Loucy (cell line): Measurements from ENCODE around the gene CMTR1.

Source experiments
- H2AFZ ChIP-seq: fragments of 200-600 bp; sonication (generic); 2 replicates; pipeline ENCODE4 v1.6.0; 2016; ENCODE audit warnings: antibody characterized with exemption, mild to moderate bottlenecking, low read length, moderate library complexity
- H3F3A ChIP-seq: fragments of 200-600 bp; 2 replicates; pipeline ENCODE4 v1.6.0; 2016; ENCODE audit warnings: antibody characterized with exemption, low read depth, mild to moderate bottlenecking
- H3K27me3 ChIP-seq: fragments of 200-600 bp; sonication (generic); 2 replicates; pipeline ENCODE4 v1.6.1; 2014; ENCODE audit warnings: low read length, mild to moderate bottlenecking; ENCODE audit not compliant: insufficient read depth, poor library complexity, severe bottlenecking
- H3K36me3 ChIP-seq: fragments of 200-600 bp; sonication (generic); 2 replicates; pipeline ENCODE4 v1.6.1; 2016; ENCODE audit warnings: low read length; ENCODE audit not compliant: insufficient read depth
- H3K4me1 ChIP-seq: fragments of 200-600 bp; sonication (generic); 2 replicates; pipeline ENCODE4 v1.5.1; 2014; ENCODE audit warnings: low read length, mild to moderate bottlenecking; ENCODE audit not compliant: insufficient read depth, poor library complexity, severe bottlenecking
- H3K4me2 ChIP-seq: fragments of 200-600 bp; sonication (generic); 2 replicates; pipeline ENCODE4 v1.6.0; 2014; ENCODE audit warnings: antibody characterized with exemption, low read length, low read depth, mild to moderate bottlenecking; ENCODE audit not compliant: poor library complexity, severe bottlenecking
- H3K4me3 ChIP-seq: fragments of 200-600 bp; sonication (generic); 2 replicates; pipeline ENCODE4 v1.5.1; 2014; ENCODE audit warnings: low read length, mild to moderate bottlenecking, mixed read lengths; ENCODE audit not compliant: poor library complexity, severe bottlenecking
- H3K79me2 ChIP-seq: fragments of 200-600 bp; sonication (generic); 2 replicates; pipeline ENCODE4 v1.6.1; 2014; ENCODE audit warnings: low read length; ENCODE audit not compliant: insufficient read depth
- H3K9ac ChIP-seq: fragments of 200-600 bp; sonication (generic); 2 replicates; pipeline ENCODE4 v1.6.0; 2014; ENCODE audit warnings: mild to moderate bottlenecking, low read depth, low read length, moderate library complexity; ENCODE audit not compliant: poor library complexity, severe bottlenecking
- H3K9me2 ChIP-seq: fragments of 200-600 bp; sonication (generic); replicated peaks from 2 replicates; pipeline ENCODE4 v1.6.1; 2016; ENCODE audit warnings: low read depth, low read length, mixed read lengths
- H3K9me3 ChIP-seq: fragments of 200-600 bp; sonication (generic); 2 replicates; pipeline ENCODE4 v1.6.1; 2014; ENCODE audit warnings: mild to moderate bottlenecking, antibody characterized with exemption, low read length, low read depth; ENCODE audit not compliant: insufficient read depth
- H4K20me1 ChIP-seq: fragments of 200-600 bp; sonication (generic); 2 replicates; pipeline ENCODE4 v1.6.0; 2014; ENCODE audit warnings: antibody characterized with exemption, low read length, mild to moderate bottlenecking; ENCODE audit not compliant: insufficient read depth, poor library complexity, severe bottlenecking
- CTCF ChIP-seq: fragments of 200-600 bp; sonication (generic); conservative IDR thresholded peaks from 2 replicates; pipeline ENCODE4 v1.5.1; 2014; ENCODE audit warnings: mild to moderate bottlenecking, antibody characterized with exemption, low read length
- EZH2phosphoT487 ChIP-seq: fragments of 200-600 bp; IDR thresholded peaks from 2 replicates; pipeline ENCODE4 v1.6.1; 2018; ENCODE audit warnings: antibody characterized with exemption, mild to moderate bottlenecking, moderate library complexity, borderline replicate concordance

CMTR1 gene

GRCh38 chr6:37477191-37477590, 44.2 kb downstream of the CMTR1 start:
- peaks cover 99% of the 10 kb centered on the region; the same call in 1 of the 2 replicates for H3K36me3 ChIP-seq
- H3K79me2 ChIP-seq: no peaks in the 10 kb centered on the region
- H4K20me1 ChIP-seq: no peaks in the 10 kb centered on the region
- H3K27me3 ChIP-seq: no peaks in the 10 kb centered on the region
- no peaks in the 10 kb centered on the region for H3K4me1 ChIP-seq
- no peaks in the 10 kb centered on the region for H3K9me3 ChIP-seq
- TF ChIP-seq EZH2phosphoT487 (no peak), CTCF (no peak)
- no peak overlapping the region for H3K4me2 ChIP-seq
- H3F3A ChIP-seq: no peaks in the 10 kb centered on the region
- no peak overlapping the region for H3K4me3 ChIP-seq
- H3K9me2 ChIP-seq: no peaks in the 10 kb centered on the region
- H2AFZ ChIP-seq: no peak overlapping the region
- H3K9ac ChIP-seq: no peak overlapping the region

- H3F3A ChIP-seq: no peaks in the 10 kb centered on the region
- H2AFZ ChIP-seq: no peak overlapping the region
- H3K4me1 ChIP-seq: no peaks in the 10 kb centered on the region
- no peaks in the 10 kb centered on the region for H3K9me3 ChIP-seq
- TF ChIP-seq EZH2phosphoT487 (no peak), CTCF (no peak)
- H3K27me3 ChIP-seq: no peaks in the 10 kb centered on the region
- no peak overlapping the region for H3K9ac ChIP-seq
- no peaks in the 10 kb centered on the region for H3K79me2 ChIP-seq
- no peak overlapping the region for H3K4me3 ChIP-seq
- H3K9me2 ChIP-seq: no peaks in the 10 kb centered on the region
- no peak overlapping the region for H3K4me2 ChIP-seq
- peaks cover 98% of the 10 kb centered on the region; the same call in 1 of the 2 replicates for H3K36me3 ChIP-seq
- no peaks in the 10 kb centered on the region for H4K20me1 ChIP-seq
These were observed 44.8 kb downstream of the CMTR1 start for GRCh38 chr6:37477656-37478435.

- Histone ChIP-seq H3K9me3 (no peaks in the 10 kb centered on the region), H3K4me2 (no peak overlapping the region), H3K9ac (no peak overlapping the region), H2AFZ (no peak overlapping the region), H3K4me1 (no peaks in the 10 kb centered on the region), H3K4me3 (no peak overlapping the region), H3K27me3 (no peaks in the 10 kb centered on the region), H3K79me2 (no peaks in the 10 kb centered on the region), H3K36me3 (peaks cover 98% of the 10 kb centered on the region; the same call in 1 of the 2 replicates), H3F3A (no peaks in the 10 kb centered on the region), H3K9me2 (no peaks in the 10 kb centered on the region), H4K20me1 (peaks cover under 1% of the 10 kb centered on the region)
- TF ChIP-seq EZH2phosphoT487 (no peak), CTCF (no peak)
These were observed 45.8 kb downstream of the CMTR1 start for GRCh38 chr6:37478827-37479226.
